Hepatic stellate cell (primary cell): ENCODE data around the gene ABI2.

ENCODE experiments used
- DNase-seq: peaks from one replicate; pipeline ENCODE4 v3.0.0; 2011; ENCODE audit warnings: low spot score

The ABI2 gene

GRCh38 chr2:203431391-203432185 is 103.4 kb downstream of the ABI2 start:
- no peak for DNase-seq

DNA sequence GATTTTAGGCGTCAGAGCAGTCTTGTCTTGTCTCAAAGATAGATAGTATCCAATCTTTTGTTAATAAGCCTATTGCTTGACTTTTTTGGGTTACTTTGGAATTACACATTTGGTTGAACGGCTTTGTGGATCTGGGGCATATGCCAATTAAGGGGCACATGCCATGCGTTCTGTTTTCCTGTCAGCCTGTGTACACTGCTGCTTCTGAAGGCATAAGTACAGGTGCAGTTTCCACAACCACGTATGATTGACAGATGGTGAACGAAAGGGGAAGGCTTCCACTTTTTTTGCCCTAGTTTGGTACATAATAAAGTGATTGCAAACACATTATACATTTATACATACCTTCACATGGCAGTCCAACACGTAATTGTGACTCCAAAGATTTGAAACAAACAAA is 104.6 kb downstream of the ABI2 start:
- no peak for DNase-seq

DNA sequence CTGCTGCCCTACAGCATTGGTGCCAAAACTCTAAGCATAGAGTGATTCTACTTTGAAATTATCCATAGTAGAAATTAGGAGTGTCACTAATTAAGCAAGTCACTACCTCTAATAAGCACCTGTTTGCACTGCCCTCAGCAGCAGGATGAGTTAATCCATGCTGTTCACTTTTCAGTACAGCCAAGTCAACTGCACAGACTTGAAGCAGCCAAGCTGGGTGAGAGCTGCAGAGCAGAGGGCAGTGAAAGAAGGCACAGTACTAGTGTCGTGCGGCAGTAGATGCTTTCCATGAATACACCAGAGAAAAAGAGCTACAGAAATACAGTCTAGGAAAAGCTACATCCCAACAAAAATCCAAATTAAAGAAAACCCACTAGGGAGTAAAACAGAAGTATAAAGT is 108.3 kb downstream of the ABI2 start:
- DNase-seq, result no peak

GRCh38 chr2:203437511-203437910 is 109.3 kb downstream of the ABI2 start:
- DNase-seq, result no peak

DNA sequence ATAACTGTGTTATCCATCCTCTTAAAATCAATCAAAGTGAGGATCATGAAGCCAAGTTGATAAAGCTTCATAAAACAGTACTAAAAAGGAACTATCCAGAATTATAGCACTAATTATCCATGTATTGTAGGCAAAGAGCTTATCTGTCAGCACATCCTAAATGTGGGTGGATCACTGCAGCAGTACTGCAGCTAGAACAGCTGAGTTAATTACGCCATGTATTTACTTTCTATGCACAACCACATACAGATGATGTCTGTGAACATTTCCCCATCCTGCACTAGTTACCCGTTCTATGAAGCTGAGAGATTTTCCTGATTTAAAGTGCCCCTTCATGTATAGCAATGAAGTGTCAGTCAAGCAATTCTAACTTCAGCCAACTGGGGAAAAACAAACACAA is 110.3 kb downstream of the ABI2 start:
- no peak for DNase-seq

GRCh38 chr2:203440671-203441070 is 112.5 kb downstream of the ABI2 start:
- DNase-seq, result no peak

DNA sequence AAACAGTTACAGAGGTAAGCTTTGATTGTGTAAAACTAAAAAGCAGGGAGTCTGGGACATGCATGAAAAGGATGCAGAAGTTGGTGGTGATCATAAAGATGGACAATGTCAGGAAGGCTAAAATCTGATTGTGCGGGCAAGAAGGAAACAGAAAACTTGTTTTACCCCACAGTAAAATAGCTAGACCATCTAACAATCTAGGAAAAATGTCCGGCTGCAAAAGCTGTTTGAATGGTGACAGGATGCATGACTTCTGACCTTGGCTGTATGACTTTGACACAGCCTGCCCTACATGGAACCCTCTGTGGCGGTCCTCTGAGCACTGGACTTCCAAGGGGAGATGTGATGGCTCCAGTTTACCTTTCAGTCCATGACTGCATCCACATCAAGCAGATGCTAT is 113.3 kb downstream of the ABI2 start:
- DNase-seq, result no peak

DNA sequence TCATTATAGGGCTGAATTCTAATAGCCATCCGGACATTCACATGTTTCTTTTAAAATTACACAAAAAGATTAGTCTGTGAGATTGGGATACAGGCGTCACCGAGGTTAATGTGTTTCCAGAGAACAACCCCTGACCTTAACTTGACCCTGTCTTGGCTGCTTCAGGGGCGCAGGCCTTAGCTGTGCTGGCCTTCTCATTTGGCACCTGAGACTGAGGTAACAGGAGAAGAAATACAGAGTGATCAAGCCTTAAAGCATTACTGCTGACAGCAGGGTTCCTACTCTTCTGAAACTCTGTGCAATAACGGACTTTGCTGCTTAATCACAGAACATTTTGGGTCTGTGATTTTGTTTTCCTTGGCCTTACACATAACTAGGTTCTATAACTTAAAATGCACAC is 114.3 kb downstream of the ABI2 start:
- DNase-seq, result no peak

DNA sequence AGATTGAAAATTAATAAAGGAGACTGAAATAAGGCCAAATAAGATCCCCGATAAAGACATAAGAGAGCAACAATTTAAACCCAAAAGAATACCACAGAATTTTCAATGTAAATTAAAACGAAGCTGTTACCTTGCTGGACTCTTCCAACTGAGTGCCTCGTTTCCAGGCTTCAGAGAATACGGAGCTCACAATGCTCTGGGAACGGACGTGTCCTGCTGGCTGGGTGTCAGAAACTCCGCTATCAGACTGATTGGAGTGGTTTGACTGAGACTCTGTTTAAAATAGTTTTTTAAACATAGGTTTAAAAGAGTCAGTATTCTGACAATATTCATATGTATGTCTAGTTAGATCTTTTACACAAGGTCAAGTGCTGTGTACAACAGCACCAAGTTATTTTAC is 116.5 kb downstream of the ABI2 start:
- DNase-seq, result no peak

DNA sequence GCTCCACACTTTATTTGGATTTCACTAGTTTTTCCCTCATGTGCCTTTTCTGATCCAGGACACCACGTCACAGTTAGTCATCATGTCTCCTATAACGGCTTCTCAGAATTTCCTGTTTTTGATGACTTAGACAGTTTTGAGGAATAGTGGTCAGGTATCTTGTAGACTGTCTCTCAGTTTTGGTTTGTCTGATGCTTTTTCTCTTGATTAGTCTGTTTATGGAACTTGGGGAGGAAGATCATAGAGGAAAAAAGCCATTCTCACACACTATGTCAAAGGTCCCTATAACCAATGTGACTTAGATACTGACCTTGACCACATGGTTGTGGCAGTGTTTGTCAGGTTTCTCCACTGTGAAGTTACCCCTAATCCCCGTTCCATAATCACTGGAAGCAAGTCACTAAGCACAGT is 117.9 kb downstream of the ABI2 start:
- DNase-seq, result peak; percentile 36

DNA sequence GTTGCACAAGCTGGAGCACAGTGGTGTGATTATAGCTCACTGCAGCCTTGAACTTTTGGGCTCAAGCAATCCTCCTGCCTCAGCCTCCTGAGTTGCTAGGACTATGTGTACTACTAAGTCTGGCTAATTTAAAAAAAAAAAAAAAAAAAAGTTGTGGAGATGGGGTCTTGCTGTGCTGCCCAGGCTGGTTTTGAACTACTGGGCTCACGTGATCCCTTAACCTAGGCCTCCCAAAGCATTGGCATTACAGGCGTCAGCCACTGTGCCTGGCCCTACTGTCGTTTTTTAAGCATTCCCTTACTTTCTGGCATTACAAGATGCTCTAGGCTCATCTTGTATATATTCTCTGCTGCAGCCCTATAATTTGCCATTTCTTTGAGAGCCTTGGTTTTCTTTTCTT is 118.6 kb downstream of the ABI2 start:
- DNase-seq, result no peak

DNA sequence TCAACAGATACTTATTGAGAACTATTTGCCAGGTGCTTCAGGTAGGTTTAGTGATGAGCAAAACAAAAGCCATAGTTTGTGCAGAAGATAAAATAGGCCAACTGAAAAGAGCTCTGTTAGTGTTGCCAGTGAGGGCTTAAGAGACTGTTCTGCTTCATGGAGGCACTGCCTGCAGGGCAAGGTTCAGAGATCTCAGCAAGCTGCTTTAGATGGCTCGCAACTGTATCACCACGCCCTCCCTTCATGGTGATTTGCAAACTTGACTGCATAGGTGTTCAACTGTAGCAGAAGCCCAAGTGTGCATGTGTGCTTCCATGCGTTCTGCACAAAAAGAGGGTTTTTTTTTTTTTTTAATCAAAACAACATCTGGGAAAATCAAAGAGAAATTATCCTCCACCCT is 122.4 kb downstream of the ABI2 start:
- DNase-seq, result no peak

GRCh38 chr2:203451011-203451410 is 122.8 kb downstream of the ABI2 start:
- no peak for DNase-seq

- DNase-seq, result no peak
Observed at GRCh38 chr2:203451689-203452088, 123.5 kb downstream of the ABI2 start.

DNA sequence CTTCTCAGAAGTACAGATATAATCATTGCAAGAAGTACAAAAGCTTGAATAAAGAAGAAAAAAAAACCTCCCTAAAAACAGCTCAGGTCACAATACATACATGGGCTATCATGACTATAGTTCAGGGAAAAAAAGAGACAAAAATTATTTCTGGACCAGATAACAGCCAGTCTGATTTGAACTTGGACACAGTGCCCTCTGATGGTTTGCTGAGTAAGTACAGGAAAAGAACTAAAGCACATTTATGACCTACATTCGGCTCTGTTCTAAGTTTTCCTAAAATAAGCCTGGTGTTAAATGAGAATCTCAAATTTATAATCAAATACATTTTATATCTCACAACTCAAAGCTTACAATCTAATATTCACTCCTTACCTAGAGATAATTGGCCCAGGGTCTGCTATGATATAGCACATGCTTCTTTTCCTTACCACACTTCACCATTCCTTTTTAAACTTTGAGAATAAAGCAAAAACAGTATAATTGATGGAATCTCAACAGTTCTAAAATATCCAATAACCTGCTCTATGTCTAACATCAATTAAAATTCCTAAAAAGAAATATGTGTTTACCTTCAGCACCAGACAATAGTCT is 125.8 kb downstream of the ABI2 start:
- peak; percentile 31 for DNase-seq

- DNase-seq, result no peak
Observed at GRCh38 chr2:203455209-203455608, 127.0 kb downstream of the ABI2 start.

GRCh38 chr2:203461746-203462145 is 133.6 kb downstream of the ABI2 start:
- no peak for DNase-seq

GRCh38 chr2:203462308-203462707 is 134.1 kb downstream of the ABI2 start:
- no peak for DNase-seq

GRCh38 chr2:203463266-203463678 is 135.1 kb downstream of the ABI2 start:
- DNase-seq, result no peak

GRCh38 chr2:203469546-203469945 is 141.4 kb downstream of the ABI2 start:
- DNase-seq, result no peak

- DNase-seq, result no peak
Observed at GRCh38 chr2:203470371-203470770, 142.2 kb downstream of the ABI2 start.

GRCh38 chr2:203471323-203471722 is 143.1 kb downstream of the ABI2 start:
- no peak for DNase-seq

GRCh38 chr2:203476881-203477280 is 148.7 kb downstream of the ABI2 start:
- no peak for DNase-seq

DNA sequence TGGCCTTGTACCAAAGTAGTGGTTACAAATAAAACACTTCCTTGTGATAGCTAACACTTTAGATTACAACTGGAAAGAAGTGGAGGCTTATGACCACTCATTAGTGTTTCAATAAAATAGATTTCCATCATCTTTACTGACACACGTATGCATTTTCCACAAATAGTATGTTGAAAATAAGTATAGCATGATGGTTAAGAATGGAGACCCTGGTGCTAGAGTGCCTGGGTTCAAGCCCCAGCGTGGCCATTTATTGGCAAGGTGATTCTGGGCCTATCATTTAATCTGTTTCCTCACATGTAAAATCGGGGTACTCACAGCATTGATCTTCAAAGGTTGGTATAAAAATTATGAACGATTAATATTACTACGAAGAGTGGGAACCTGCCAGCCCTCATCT is 152.4 kb downstream of the ABI2 start:
- DNase-seq, result no peak
